GM21367 (cell line): Measurements from ENCODE around the gene MOCS2.
A peak's percentile ranks its signal among the peaks of the same experiment; 100 is the strongest.
"Not testable (repeated sequence)": the region's sequence is repeated elsewhere in the genome, so short reads cannot be mapped to it uniquely, and the experiment has no call there.

Experiments
- ATAC-seq: cut with Tn5 transposase; IDR thresholded peaks from one replicate; pipeline ENCODE4 v1.9.1; 2021; ENCODE audit not compliant: unreplicated experiment

Gene MOCS2, protein sequence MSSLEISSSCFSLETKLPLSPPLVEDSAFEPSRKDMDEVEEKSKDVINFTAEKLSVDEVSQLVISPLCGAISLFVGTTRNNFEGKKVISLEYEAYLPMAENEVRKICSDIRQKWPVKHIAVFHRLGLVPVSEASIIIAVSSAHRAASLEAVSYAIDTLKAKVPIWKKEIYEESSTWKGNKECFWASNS

DNA sequence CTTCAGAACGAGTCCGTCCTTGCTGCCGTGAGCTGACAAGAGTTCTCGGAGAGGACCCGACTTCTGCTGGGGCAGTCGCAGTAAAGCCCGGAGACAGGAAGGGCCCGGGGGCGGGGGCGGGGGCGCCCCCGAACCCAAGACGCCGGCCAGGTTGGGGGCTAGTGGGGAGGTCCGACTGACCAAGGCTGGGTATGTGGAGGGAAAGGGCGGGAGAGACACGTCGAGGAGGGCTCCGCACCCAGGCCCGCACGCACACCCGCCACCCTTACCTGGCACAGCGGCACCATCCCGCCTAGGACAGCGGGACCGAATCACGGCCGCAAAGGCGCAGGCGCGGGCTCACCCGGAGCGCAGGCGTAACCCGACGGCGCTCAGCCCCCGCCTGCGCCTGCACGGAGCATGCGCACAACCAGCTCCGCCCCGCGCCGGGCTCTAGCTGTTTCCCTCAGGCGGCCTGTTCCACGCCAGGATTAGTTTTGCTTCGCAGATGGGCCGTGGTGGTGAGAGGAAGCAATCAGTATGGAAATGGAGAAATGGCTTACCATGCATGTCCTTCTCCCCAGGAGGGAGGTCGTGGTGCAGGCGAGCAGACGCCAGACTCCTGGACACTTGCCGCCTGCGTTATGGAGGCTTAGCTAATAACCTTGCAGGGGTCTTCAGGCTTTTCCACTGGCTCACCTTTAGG, at the start of gene MOCS2:
MOCS2 (minus strand) TSS at position 315 of the 685 bp plus-strand sequence. CDS start 2,583 bp downstream, outside the sequence.
- peak; percentile 95 for ATAC-seq

DNA sequence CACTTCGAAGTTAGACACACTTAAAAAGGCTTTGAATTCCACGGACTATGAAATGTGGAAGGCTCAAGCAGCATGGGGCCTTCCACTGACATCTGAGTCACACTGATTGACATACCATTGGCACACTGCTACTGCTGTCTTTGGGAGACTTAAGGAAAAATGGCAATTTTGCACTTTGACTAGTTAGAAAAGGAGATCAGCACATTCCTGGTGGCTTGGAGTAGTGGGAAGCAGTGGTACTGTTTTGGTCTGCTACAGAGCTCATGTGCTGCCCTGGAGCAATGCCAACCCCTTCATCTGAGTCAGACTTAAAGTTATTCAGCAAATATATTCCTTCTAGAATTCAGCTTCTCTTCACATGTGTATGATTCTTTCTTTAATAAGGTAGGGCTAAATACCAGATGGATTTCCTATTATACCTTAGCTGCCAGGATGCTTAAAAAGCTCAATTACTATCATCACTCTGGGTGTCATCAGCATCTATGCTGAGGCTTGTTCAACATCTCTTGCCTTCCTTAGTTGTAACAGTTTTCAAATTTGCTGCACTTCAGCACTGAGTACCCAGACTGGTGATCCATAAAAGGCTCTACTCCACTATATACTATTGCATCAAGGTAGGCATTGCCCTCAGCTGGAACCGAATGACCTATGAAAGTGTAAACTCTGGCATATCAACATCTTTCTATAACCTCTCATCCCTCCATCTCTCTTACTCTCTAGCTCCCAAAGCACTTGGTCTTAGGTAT, 42.3 kb upstream of the MOCS2 start:
- ATAC-seq: no peak

DNA sequence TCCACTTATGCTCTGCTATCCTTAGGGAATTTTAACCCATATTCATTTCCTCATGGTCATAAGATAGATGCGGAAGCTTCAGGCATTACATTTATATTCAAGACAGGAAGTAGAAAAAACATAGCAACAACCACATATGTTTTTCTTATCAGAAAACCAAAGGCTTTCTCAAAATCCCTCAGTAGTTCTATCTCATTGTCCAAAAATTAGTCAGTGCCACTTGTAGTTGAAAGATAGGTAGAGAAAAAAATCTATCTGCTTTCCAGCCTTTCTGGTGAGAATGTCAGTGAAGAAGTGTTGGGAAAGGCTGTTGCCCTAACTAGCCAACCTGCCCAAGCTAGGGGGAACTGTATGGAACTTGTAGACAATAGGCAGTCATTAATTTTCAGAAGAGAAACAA, 23.5 kb upstream of the MOCS2 start:
- no peak for ATAC-seq

DNA sequence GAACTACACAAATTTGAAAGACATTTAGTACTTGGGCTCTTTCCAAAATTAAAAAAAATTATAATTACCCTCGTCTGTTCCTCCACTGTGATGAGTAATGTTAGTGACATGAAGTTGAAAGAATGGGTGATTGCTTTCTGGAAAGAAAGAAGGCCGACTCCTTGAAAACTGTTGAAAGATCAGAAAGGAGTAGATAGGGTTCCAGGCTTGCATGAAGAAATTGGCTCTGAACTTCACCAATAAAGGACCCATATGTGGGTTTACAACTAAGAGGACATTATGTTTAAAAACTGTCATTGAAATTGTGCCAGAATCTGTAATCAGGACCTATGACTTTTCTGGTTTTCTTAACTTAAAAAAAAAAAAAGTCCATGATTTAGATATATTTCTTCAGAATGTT, 20.7 kb upstream of the MOCS2 start:
- ATAC-seq: no peak

DNA sequence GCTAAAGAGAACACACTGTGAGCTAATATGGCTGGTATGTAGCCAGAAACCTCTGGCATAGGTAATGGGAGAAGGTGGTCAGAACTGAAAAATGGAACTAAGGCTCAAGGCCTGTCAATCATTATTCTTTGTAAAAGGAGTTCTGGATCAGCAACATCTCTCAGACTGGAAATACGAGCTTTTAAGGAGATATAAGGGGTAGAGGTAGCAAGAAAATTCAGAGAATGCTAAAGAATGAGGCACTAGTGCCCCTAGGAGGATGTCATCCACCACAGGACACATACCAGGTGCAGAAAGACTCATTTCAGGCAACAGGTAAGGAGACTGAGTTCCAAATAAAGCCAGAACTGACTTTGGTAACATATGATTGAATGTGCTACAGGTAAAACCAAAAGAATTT, 18.9 kb upstream of the MOCS2 start:
- no peak for ATAC-seq

DNA sequence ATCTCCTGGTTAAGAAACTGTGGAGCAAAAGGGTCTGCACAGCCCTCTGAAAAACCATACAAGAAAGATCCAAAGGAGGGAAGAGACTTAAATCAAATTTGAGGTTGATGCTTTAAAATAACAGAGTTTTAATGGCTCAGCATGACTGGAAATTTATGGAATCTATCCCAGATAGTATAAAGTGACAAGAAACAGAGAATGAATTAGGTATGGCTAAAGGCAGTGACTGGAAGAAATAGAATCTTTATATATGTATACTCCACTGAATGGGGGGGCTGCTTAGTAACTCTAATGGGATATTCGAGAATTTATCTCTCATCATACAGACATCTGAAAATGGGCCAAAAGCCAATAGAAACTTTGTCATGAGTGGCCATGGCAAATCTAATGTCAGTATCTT, 17.6 kb upstream of the MOCS2 start:
- no peak for ATAC-seq

DNA sequence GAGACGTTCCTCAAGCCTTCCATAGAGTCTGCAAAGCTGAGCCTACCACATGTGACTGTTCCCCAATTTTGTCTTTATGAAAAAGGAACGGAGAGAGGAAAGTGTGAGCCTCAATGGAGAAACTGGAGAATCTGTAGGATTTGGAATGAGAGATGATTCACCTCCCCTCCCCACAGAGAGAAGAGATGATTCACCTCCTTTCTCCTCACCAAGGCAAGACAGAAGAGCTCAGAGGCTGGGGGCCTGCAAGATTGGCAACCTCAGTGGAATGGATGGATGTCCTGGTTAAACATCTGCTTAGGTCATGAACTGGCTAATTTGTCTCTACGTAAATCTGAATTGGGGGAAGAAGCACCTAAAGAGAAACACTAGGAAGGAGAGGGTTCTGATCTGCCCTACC, 17.0 kb upstream of the MOCS2 start:
- ATAC-seq: no peak

DNA sequence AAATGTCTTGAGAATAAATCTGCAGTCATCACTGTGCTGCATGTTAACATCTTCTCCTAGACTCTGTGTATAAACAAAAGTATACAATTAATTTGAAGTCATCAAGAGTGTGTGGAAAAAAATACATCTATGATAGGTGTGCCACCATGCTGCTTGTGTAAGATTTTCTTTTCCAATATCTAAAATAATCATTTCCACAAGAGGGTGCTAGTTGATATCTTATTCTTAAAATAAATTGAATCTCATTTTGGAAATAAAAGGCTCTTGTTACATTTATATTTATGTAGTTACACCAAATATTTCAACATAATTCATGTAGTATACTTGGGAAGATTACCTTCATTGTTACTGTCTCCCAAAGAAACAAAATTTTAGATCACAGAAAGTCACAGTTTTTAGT, 14.1 kb upstream of the MOCS2 start:
- no peak for ATAC-seq

DNA sequence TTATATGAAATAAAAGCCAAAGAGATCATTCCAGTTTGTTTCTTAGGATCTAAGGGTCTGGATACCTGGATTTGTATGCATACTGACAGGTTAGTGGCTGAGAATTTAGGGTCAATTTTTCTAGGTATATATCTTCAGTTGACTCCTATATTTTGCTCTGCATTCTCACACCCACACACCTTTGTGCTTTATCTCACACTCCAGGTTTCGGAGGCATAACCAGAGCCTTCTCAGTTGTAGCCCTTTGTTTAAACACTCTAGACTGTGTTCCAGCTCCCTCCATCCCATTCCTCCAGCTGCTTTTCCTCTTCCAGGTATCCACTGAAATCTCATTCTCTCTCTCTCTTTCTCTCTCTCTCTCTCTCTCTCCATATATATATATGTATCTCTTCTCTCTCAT, 10.6 kb upstream of the MOCS2 start:
- no peak for ATAC-seq

DNA sequence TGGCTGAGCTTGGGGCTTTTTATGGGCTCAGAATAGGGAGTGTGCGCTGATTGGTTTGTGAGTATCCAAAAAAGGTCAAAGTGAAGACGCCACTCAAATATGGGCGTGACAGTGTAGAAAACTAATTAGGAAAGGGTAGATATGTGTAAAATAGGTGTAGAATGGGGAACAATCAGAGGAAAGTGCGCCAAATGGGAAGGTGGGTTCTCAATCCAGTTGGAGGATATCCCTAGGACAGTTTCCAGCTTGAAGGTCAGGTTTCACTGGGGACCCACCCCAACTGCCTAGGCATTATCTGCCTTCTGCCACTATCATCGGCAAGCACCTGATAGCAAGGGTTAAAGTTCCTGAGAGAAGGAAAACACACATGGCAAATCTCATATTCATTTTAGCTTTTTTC, 9.3 kb upstream of the MOCS2 start:
- no peak for ATAC-seq

DNA sequence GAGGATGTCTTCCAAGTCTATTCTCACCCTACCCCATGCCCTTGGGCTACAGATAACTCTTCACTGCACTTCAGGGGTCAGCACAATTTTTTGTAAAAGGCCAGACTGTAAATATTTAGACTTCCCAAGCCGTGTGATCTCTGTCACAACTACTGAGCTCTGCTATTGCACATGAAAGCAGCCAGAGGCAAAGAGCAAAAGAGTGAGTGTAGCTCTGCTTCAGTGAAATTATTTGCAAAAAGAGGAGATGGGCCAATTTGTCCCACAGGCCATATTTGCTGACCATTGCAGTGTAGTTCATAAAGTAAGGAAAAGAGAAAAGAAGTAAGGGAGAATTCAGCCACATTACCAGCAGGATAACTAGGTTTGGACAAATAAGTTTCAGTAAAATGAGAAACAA, 7.0 kb upstream of the MOCS2 start:
- ATAC-seq: no peak

DNA sequence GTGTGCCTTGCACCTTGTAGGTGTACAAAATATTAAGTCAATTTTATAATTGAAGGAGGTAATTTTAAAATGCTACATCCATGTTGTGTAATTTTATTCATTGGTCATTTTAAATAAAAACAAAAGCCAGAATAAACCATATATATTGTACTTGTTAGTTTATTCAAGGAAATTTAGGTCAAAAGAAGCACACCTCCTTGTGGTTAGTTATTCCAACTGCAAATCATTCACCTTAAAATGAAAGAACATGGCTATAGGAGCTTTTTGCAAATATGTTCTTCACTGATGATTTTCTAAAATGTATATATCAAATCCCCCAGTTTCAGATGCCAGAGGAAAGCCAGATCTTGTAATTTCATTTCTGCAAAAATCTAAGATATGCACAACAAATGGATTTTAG, 5.4 kb upstream of the MOCS2 start:
- no peak for ATAC-seq

DNA sequence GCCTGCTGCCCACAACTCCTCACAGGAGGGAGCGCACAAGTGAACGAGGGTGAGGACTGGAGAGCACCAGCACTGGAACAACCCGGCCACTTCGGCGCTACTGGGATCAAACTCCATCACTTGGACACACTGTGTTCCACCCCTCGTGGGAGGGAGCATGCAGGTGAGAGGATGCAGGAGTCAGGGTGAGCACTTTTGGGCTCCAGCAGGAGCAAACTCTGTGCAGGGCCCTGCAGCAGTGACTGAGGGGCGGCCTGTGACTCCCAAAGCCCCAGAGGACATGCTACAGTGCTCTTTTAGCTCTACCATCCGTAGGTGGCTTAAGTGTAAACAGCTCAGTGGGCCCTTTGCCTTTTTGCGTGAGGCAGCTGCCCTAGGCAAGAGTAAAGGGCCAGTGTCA, 4.4 kb upstream of the MOCS2 start:
- ATAC-seq: no peak

DNA sequence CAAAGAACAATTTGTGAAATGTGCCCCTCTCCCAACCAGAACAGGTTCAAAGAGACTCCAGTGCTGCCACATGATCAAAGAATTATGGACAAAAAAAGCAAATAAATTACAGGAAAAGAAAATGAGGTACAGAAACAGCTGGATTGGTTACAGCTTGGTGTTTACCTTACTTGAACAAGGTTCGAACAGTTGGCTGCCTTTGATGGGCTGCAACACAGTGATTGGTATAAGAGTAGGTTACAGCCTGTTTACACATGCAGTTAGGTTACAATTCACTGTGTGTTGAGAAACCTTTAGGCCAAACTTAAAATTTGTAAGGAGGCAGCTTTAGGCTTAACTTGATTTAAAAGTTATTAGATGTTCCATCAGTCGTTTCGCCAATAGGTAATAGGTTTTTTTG, 3.4 kb upstream of the MOCS2 start:
- no peak for ATAC-seq

DNA sequence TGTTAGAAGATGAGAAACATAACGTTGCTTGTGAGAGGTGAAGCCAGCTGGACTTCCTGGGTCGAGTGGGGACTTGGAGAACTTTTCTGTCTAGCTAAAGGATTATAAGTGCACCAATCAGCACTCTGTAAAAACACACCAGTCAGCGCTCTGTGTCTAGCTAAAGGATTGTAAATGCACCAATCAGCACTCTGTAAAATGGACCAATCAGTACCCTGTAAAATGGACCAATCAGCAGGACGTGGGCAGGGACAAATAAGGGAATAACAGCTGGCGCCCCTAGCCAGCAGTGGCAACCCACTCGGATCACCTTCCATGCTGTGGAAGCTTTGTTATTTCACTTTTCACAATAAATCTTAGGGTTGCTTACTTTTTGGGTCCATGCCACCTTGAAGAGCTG, 2.8 kb upstream of the MOCS2 start:
- ATAC-seq: not testable (repeated sequence)

DNA sequence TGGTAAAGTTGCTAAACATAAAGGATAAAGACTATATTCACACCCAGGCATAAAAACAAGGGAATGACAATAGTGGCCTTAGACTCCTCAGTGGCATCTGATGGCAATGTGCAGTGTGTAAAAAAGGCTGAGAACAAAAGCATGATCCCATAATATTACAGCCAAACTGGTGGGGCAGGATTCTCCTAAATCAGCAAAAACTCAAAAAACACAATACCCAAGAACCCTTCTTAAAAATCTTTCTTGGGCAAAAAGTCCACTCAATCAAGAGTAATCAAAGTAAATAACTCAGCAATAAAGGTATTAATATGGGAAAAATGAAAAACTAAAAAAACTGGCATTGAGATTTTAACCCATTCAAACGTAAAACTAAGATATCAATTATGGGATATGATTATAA, 1.6 kb upstream of the MOCS2 start:
- no peak for ATAC-seq

DNA sequence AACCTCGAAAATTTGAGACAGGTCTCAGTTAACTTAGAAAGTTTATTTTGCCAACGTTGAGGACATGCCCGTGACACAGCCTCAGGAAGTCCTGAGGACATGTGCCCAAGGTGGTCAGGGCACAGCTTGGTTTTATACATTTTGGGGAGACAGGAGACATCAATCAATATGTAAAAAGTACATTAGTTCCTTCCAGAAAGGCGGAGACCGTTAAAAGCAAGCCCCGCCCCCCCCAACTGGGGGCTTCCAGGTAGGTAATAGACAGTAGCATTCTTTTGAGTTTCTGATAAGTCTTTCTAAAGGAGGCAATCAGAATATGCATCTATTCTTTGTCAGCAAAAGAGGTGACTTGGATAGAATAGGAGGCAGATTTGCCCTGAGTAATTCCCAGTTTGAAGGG, 599 bp upstream of the MOCS2 start:
- ATAC-seq: peak; percentile 1

DNA sequence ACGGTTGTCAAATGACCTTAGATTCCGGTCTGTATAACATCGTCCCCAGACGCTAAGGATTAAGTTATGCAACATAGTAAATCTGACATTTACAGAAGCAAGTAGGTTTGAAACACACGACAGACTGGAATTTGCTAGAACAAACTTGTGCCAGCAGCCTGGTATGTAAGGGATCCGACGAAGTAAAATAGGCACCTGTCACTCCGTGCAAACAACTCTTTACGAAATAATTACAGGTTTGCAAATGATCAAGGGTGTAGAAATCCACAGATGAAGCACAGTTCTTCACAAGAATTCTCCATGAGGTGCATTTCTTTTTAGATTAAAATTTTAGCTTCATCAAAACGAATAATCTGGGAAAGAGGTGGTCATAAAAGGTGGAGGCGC, 508 bp downstream of the MOCS2 start:
- ATAC-seq: peak; percentile 18

DNA sequence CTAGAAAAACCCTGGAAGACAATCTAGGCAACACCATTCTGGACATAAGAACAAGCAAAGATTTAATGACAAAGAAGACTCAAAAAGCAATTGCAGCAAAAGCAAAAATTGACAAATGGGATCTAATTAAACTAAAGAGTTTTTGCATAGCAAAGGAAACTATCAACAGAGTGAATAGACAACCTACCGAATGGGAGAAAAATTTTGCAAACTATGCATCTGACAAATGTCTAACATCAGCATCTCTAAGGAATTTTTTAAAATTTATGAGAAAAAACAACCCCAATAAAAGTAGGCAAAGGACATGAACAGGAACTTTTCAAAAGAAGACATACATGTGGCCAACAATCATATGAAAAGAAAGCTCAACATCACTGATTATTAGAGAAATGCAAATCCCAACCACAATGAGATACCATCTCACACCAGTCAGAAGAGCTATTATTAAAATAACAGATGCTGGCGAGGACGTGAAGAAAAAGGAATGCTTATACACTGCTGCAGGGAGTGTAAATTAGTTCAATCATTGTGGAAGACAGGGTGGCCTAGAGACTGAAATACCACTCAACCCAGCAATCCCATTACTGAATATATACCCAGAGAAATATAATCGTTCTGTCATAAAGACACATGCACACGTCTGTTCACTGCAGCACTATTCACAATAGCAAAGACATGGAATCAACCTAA, 3.8 kb downstream of the MOCS2 start:
- ATAC-seq: no peak

DNA sequence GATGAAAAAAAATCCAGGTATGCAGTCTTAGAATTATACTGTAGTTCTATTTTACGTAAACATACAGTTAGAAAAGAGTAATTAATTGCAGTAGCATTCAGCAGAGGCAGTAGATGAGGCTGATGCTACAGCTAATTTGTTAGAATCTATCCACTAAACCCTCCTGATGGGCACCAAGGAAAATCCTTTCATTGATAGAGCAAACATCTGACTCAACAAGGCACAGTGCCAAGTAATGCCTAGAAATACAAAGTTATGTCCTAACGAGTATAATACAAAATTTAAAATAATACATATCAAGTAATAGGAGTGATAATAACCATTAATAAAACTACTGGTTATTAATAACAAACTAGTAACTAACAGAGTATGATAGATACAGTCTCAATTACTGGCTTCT, 9.0 kb downstream of the MOCS2 start:
- no peak for ATAC-seq

DNA sequence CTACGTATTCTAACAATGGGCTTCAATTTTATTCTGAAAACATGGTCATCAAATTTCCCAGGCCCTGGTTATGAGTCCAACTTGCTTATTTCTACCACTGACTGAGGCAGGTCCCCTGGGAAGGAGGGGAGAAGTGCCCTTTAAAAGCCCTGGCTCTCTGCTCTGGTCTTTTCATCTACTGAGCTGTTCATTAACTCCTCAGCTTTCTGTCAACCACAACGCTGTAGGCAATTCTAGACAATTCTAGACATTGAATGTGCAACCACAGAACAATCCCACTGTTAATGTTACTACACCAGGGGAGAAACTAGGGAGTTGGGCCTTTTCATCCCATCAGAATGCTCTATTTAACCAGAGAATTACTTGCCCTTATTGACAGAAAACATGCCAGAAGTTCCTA, 10.0 kb downstream of the MOCS2 start:
- ATAC-seq: no peak
